PC-3 (cell line): ENCODE data around the gene NOXA1. TPM values are rescaled to one million over a fixed set of nuclear protein-coding genes. Genes with fewer than 3 reads are reported as not detected.
"Not testable (repeated sequence)": the region's sequence is repeated elsewhere in the genome, so short reads cannot be mapped to it uniquely, and the experiment has no call there.

Source experiments
- ATAC-seq: fragments of 200-7000 bp; cut with Tn5 transposase; 2 replicates; pipeline ENCODE4 v1.9.1; 2020; ENCODE audit warnings: mild to moderate bottlenecking, moderate library complexity
- BruUV-seq: library from RNA; stranded (reverse); fragments of 400-500 nt; replicated peaks from 2 replicates; lab custom pipeline; 2021; lab: Mats Ljungman, UMichigan
- CTCF ChIA-PET: fragments of 300-600 bp; sonication (Branson Sonifier 250); formaldehyde crosslinking; loops from one replicate; lab custom pipeline; 2022; ENCODE audit warnings: antibody characterized with exemption; lab: Charles Lee
- POLR2A ChIA-PET: fragments of 300-600 bp; sonication (Branson Sonifier 250); formaldehyde crosslinking; loops from one replicate; lab custom pipeline; 2022; ENCODE audit warnings: antibody characterized with exemption; ENCODE audit not compliant: unreplicated experiment; lab: Charles Lee
- DNase-seq: peaks from one replicate; pipeline ENCODE4 v3.0.0-alpha.2; 2015
- H2AFZ ChIP-seq: fragments of 300-600 bp; sonication (generic); 2 replicates; pipeline ENCODE4 v1.6.0; 2016; ENCODE audit warnings: antibody characterized with exemption, low read length
- H3F3A ChIP-seq: fragments of 300-600 bp; sonication (generic); one replicate; pipeline ENCODE4 v1.6.0; 2017; ENCODE audit warnings: antibody characterized with exemption, low read length, control low read depth, mild to moderate bottlenecking; ENCODE audit not compliant: unreplicated experiment
- H3K27ac ChIP-seq: fragments of 300-600 bp; sonication (generic); 2 replicates; pipeline ENCODE4 v1.5.1; 2016; ENCODE audit warnings: mild to moderate bottlenecking, low read length
- H3K27me3 ChIP-seq: fragments of 300-600 bp; sonication (generic); 2 replicates; pipeline ENCODE4 v1.6.1; 2016; ENCODE audit warnings: low read length, mixed read lengths
- H3K36me3 ChIP-seq: fragments of 300-600 bp; sonication (generic); 2 replicates; pipeline ENCODE4 v1.6.1; 2016; ENCODE audit warnings: low read depth, mixed run types, low read length, mixed read lengths
- H3K4me1 ChIP-seq: fragments of 300-600 bp; sonication (generic); 2 replicates; pipeline ENCODE4 v1.5.1; 2016; ENCODE audit warnings: low read length; ENCODE audit not compliant: insufficient read depth
- H3K4me2 ChIP-seq: fragments of 300-600 bp; sonication (generic); 2 replicates; pipeline ENCODE4 v1.6.0; 2016; ENCODE audit warnings: low read length
- H3K4me3 ChIP-seq: fragments of 300-600 bp; sonication (generic); 2 replicates; pipeline ENCODE4 v1.5.1; 2016; ENCODE audit warnings: mild to moderate bottlenecking, low read length, mixed read lengths
- H3K79me2 ChIP-seq: fragments of 300-600 bp; sonication (generic); 2 replicates; pipeline ENCODE4 v1.6.1; 2017; ENCODE audit warnings: low read length, mixed read lengths
- H3K9ac ChIP-seq: fragments of 300-600 bp; sonication (generic); 2 replicates; pipeline ENCODE4 v1.6.0; 2016; ENCODE audit warnings: mild to moderate bottlenecking, low read length
- H3K9me2 ChIP-seq: fragments of 300-600 bp; sonication (generic); replicated peaks from 2 replicates; pipeline ENCODE4 v1.6.1; 2016; ENCODE audit warnings: mixed run types, low read length, mixed read lengths
- H3K9me3 ChIP-seq: fragments of 300-600 bp; sonication (generic); 2 replicates; pipeline ENCODE4 v1.6.1; 2016; ENCODE audit warnings: low read length, mixed read lengths
- H4K20me1 ChIP-seq: fragments of 300-600 bp; sonication (generic); 2 replicates; pipeline ENCODE4 v1.6.1; 2016; ENCODE audit warnings: low read length, mixed read lengths
- CTCF ChIP-seq: fragments of 300-600 bp; sonication (generic); conservative IDR thresholded peaks from 2 replicates; pipeline ENCODE4 v1.5.1; 2017; ENCODE audit warnings: antibody characterized with exemption, low read depth, mild to moderate bottlenecking, low read length
- EZH2 ChIP-seq: fragments of 300-600 bp; sonication (generic); IDR thresholded peaks from one replicate; pipeline ENCODE4 v1.6.1; 2017; ENCODE audit warnings: antibody characterized with exemption, mild to moderate bottlenecking, low read length; ENCODE audit not compliant: unreplicated experiment
- EZH2phosphoT487 ChIP-seq: fragments of 300-600 bp; sonication (generic); IDR thresholded peaks from 2 replicates; pipeline ENCODE4 v1.6.1; 2018; ENCODE audit warnings: mild to moderate bottlenecking, antibody characterized with exemption, low read length, borderline replicate concordance
- intact Hi-C: fragments of 100-400 bp; cut with micrococcal nuclease; formaldehyde crosslinking; loops from 2 replicates; pipeline ENCODE4 v1.9.0; 2023
- total RNA-seq: library from RNA; depleted of rRNA; stranded (reverse); fragments of >200 nt; gene quantifications from 2 replicates; pipeline ENCODE4 v1.2.3, GENCODE V29; 2014

Gene NOXA1
- total RNA-seq, 1 experiment from 2014 or later, result 0.51 TPM

GRCh38 chr9:137451264-137452005, 28.2 kb downstream of the NOXA1 start:
- H3K4me3 ChIP-seq, H3K4me2 ChIP-seq, H3K9me2 ChIP-seq, H3F3A ChIP-seq, DNase-seq, CTCF ChIA-PET, H2AFZ ChIP-seq, H3K4me1 ChIP-seq, H3K27ac ChIP-seq, H3K79me2 ChIP-seq, H3K36me3 ChIP-seq, POLR2A ChIA-PET, intact Hi-C loops, H4K20me1 ChIP-seq, H3K9me3 ChIP-seq, ATAC-seq, H3K9ac ChIP-seq, BruUV-seq, H3K27me3 ChIP-seq: not testable (repeated sequence)

- ChIA-PET CTCF (no interaction called here), POLR2A (no interaction called here)
- Histone ChIP-seq H3K9me3 (no peaks in the 10 kb centered on the region), H3K27me3 (no peaks in the 10 kb centered on the region), H3F3A (no peaks in the 10 kb centered on the region), H3K4me3 (no peak overlapping the region), H3K27ac (no peak overlapping the region), H3K4me2 (no peak overlapping the region), H3K9ac (no peak overlapping the region), H2AFZ (no peak overlapping the region), H3K36me3 (no peaks in the 10 kb centered on the region), H3K9me2 (no peaks in the 10 kb centered on the region), H3K79me2 (no peaks in the 10 kb centered on the region), H3K4me1 (no peaks in the 10 kb centered on the region), H4K20me1 (no peaks in the 10 kb centered on the region)
- no peak for DNase-seq
- BruUV-seq, result no TSS peak
- intact Hi-C loops, result no loop called here
- no peak for ATAC-seq
- TF ChIP-seq EZH2, result no peak
- TF ChIP-seq CTCF, result no peak
- TF ChIP-seq EZH2phosphoT487, result no peak
Measured at GRCh38 chr9:137452006-137452760, 29.0 kb downstream of the NOXA1 start.

GRCh38 chr9:137452761-137453642, 29.8 kb downstream of the NOXA1 start:
- no peak overlapping the region for H3K4me2 ChIP-seq
- no peaks in the 10 kb centered on the region for H4K20me1 ChIP-seq
- no peaks in the 10 kb centered on the region for H3K36me3 ChIP-seq
- H3K4me1 ChIP-seq, result no peaks in the 10 kb centered on the region
- no peak overlapping the region for H3K9ac ChIP-seq
- intact Hi-C loops, result no loop called here
- BruUV-seq, result no TSS peak
- H3K4me3 ChIP-seq, result no peak overlapping the region
- no peak overlapping the region for H3K27ac ChIP-seq
- H2AFZ ChIP-seq, result no peak overlapping the region
- ChIA-PET POLR2A (no interaction called here), CTCF (no interaction called here)
- DNase-seq (no peak), ATAC-seq (no peak)
- no peaks in the 10 kb centered on the region for H3K9me2 ChIP-seq
- 0 out of 2 replicates have a peak, but pooled peaks cover 5% of the 10 kb centered on the region for H3K79me2 ChIP-seq
- H3K9me3 ChIP-seq, result no peaks in the 10 kb centered on the region
- H3K27me3 ChIP-seq, result no peaks in the 10 kb centered on the region
- H3F3A ChIP-seq, result no peaks in the 10 kb centered on the region
- TF ChIP-seq EZH2phosphoT487 (no peak), EZH2 (no peak), CTCF (no peak)
